Measurements from ENCODE around the gene TMEM151B.

DNA sequence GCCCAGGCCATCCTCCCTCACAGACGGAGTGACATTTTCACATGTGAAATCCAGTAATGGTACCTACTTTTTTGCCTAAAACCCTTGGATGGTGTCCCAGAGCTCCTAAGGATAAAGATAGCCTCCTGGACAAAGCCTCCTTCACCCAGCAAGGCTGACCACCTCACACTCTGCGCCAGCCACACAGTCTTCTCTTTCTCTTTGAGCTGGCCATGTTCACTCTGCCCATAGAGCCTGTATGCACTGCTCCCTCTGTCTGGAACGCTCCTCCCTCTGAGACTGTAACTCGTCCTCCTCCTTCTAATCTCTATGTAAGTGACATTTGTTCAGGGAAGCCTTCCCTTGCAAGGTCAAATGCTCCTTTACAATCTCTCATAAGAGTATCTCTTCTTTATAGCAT lies 14.6 kb downstream of the TMEM151B start:
- TF ChIP-seq CTCF (IDR thresholded peaks at IDR 0.05) (no peak), POLR2A (IDR thresholded peaks at IDR 0.05) (no peak)
